GM12878 (cell line): ENCODE data around the gene DCLK2. TPM values are rescaled to one million over a fixed set of nuclear protein-coding genes. Genes with fewer than 3 reads are reported as not detected.
A peak's percentile ranks its signal among the peaks of the same experiment; 100 is the strongest.

Experiments
- ATAC-seq: fragments of 200-7000 bp; cut with Tn5 transposase; 3 replicates; pipeline ENCODE4 v1.9.1; 2020; ENCODE audit warnings: mild to moderate bottlenecking, moderate library complexity
- BruUV-seq: library from RNA; stranded (reverse); fragments of 400-500 nt; replicated peaks from 2 replicates; lab custom pipeline; 2021; lab: Mats Ljungman, UMichigan
- CTCF ChIA-PET: fragments of 300-600 bp; sonication (Branson Sonifier 250); formaldehyde crosslinking; extraction: SDS; loops from one replicate; lab custom pipeline; 2021; ENCODE audit warnings: inconsistent platforms; lab: Yijun Ruan, JAX
- POLR2A ChIA-PET: fragments of 350-600 bp; formaldehyde crosslinking; extraction: SDS; loops from one replicate; lab custom pipeline; 2021; ENCODE audit warnings: inconsistent platforms; lab: Charles Lee
- RAD21 ChIA-PET: fragments of 300-600 bp; sonication (Branson Sonifier 250); formaldehyde crosslinking; loops from one replicate; lab custom pipeline; 2023; ENCODE audit warnings: antibody characterized with exemption; ENCODE audit not compliant: unreplicated experiment; lab: Charles Lee
- SMC1A ChIA-PET: fragments of 300-600 bp; sonication (Branson Sonifier 250); formaldehyde crosslinking; loops from one replicate; lab custom pipeline; 2023; ENCODE audit not compliant: unreplicated experiment, uncharacterized antibody; lab: Charles Lee
- DNase-seq: peaks from one replicate; pipeline ENCODE4 v3.0.0-alpha.2; 2011; ENCODE audit warnings: low read depth, low spot score
- FAIRE-seq: peaks from 3 replicates; lab custom pipeline; 2011; peaks lifted over from hg19 to GRCh38; lab: Jason Lieb, UNC
- H2AFZ ChIP-seq: 2 replicates; pipeline ENCODE4 v1.6.0; 2011; ENCODE audit warnings: low read depth, low read length, control low read depth; ENCODE audit not compliant: control insufficient read depth
- H3K27ac ChIP-seq: 2 replicates; pipeline ENCODE4 v1.5.1; 2011; ENCODE audit warnings: control low read depth; ENCODE audit not compliant: control insufficient read depth, insufficient read depth
- H3K27me3 ChIP-seq, 2 experiments: replicated peaks in 1 of 2; 2 replicates each; pipeline versions ENCODE4 v1.6.0 to v1.6.1; 2011; ENCODE audit warnings: low read length in 1 of 2; ENCODE audit not compliant: control insufficient read depth in 2 of 2, insufficient read depth in 2 of 2
- H3K36me3 ChIP-seq, 2 experiments: 2 replicates each; pipeline ENCODE4 v1.5.1; 2011; ENCODE audit warnings: low read length in 1 of 2; ENCODE audit not compliant: control insufficient read depth in 2 of 2, insufficient read depth in 2 of 2
- H3K4me1 ChIP-seq: 2 replicates; pipeline ENCODE4 v1.6.1; 2011; ENCODE audit warnings: mild to moderate bottlenecking, low read length, moderate library complexity, mixed read lengths; ENCODE audit not compliant: control insufficient read depth, insufficient read depth
- H3K4me2 ChIP-seq: 2 replicates; pipeline ENCODE4 v1.6.0; 2011; ENCODE audit warnings: control low read depth; ENCODE audit not compliant: control insufficient read depth, insufficient read depth
- H3K4me3 ChIP-seq: fragments of 200-600 bp; sonication (generic); 2 replicates; pipeline ENCODE4 v1.5.1; 2016
- H3K79me2 ChIP-seq: 2 replicates; pipeline ENCODE4 v1.6.0; 2011; ENCODE audit warnings: low read length; ENCODE audit not compliant: control insufficient read depth, insufficient read depth
- H3K9ac ChIP-seq: 2 replicates; pipeline ENCODE4 v1.8.0; 2011; ENCODE audit warnings: low read length, control low read depth, mixed read lengths; ENCODE audit not compliant: control insufficient read depth, insufficient read depth
- H3K9me3 ChIP-seq: replicated peaks from 3 replicates; pipeline ENCODE4 v1.5.1; 2011; ENCODE audit warnings: mild to moderate bottlenecking, low read length; ENCODE audit not compliant: control insufficient read depth, insufficient read depth
- H4K20me1 ChIP-seq: 2 replicates; pipeline ENCODE4 v1.6.0; 2011; ENCODE audit not compliant: control insufficient read depth, insufficient read depth
- E2F4 ChIP-seq: IDR thresholded peaks from 2 replicates; pipeline ENCODE4 v1.6.1; 2012; ENCODE audit warnings: low read depth, low read length, improper control_type of control experiment
- FOS ChIP-seq: IDR thresholded peaks from 3 replicates; pipeline ENCODE4 v1.6.1; 2011; ENCODE audit warnings: borderline replicate concordance; ENCODE audit not compliant: insufficient read length; ENCODE audit errors: extremely low read depth
- GATAD2B ChIP-seq: fragments of 450-650 bp; conservative IDR thresholded peaks from 2 replicates; pipeline ENCODE4 v1.6.1; 2017; ENCODE audit warnings: low read depth, mild to moderate bottlenecking, moderate library complexity
- KLF5 ChIP-seq: fragments of 450-650 bp; IDR thresholded peaks from 2 replicates; pipeline ENCODE4 v1.6.1; 2014; ENCODE audit warnings: mild to moderate bottlenecking; ENCODE audit not compliant: partially characterized antibody
- MTA3 ChIP-seq: IDR thresholded peaks from 2 replicates; pipeline ENCODE4 v1.6.1; 2012; ENCODE audit warnings: low read length, inconsistent platforms, borderline replicate concordance
- PKNOX1 ChIP-seq: fragments of 450-650 bp; IDR thresholded peaks from 2 replicates; pipeline ENCODE4 v1.6.1; 2016; ENCODE audit warnings: mild to moderate bottlenecking
- RBBP5 ChIP-seq: fragments of 200-600 bp; sonication (generic); conservative IDR thresholded peaks from 2 replicates; pipeline ENCODE4 v1.6.1; 2016
- SREBF2 ChIP-seq: IDR thresholded peaks from 2 replicates; pipeline ENCODE4 v1.6.1; 2012; ENCODE audit warnings: mild to moderate bottlenecking, low read length
- SRF ChIP-seq, 2 experiments: IDR thresholded peaks; 2 replicates each; pipeline ENCODE4 v1.6.1; 2011; ENCODE audit warnings: low read depth in 2 of 2, low read length in 2 of 2, mild to moderate bottlenecking in 1 of 2, moderate library complexity in 1 of 2
- TCF7 ChIP-seq: IDR thresholded peaks from 2 replicates; pipeline ENCODE4 v1.6.1; 2014; ENCODE audit warnings: antibody characterized with exemption, borderline replicate concordance
- ZNF217 ChIP-seq: fragments of 450-650 bp; IDR thresholded peaks from 2 replicates; pipeline ENCODE4 v1.6.1; 2017; ENCODE audit warnings: antibody characterized with exemption, mild to moderate bottlenecking
- ZSCAN29 ChIP-seq: fragments of 450-650 bp; IDR thresholded peaks from 2 replicates; pipeline ENCODE4 v1.6.1; 2017; ENCODE audit warnings: mild to moderate bottlenecking, moderate library complexity
- WGBS: methylation state at CpG from one replicate; pipeline ENCODE4 v1.1.6; 2016; ENCODE audit warnings: low lambda C conversion rate; ENCODE audit not compliant: insufficient replicate concordance, insufficient coverage; ENCODE audit errors: missing lambda C conversion rate; 5-methylcytosine and 5-hydroxymethylcytosine counted together
- in situ Hi-C: fragments of 300-500 bp; cut with MboI; formaldehyde crosslinking; loops from 9 replicates; pipeline ENCODE4 v1.14.3; 2018; ENCODE audit warnings: mixed read lengths
- intact Hi-C: fragments of 100-400 bp; cut with micrococcal nuclease; formaldehyde crosslinking; loops from one replicate; pipeline ENCODE4 v1.14.2; 2022; ENCODE audit not compliant: unreplicated experiment
- polyA plus RNA-seq, 11 experiments: library from polyadenylated mRNA; depleted of rRNA in 4 of 11; unstranded in 6 of 11; stranded (reverse) in 5 of 11; fragments of >200 nt; fragmentation: Nextera tagmentation in 4 of 11; fragmentation: Illumina TruSeq in 1 of 11; extraction: Ambion mirVana in 4 of 11; extraction: Trizol in 1 of 11; gene quantifications; 1 replicate in 1 of 11; 2 replicates in 10 of 11; pipeline versions ENCODE4 v1.2.1 to v1.2.3, GENCODE V29; 2011 to 2016; ENCODE audit warnings: inconsistent platforms in 2 of 11, missing spikeins in 2 of 11, low read depth in 1 of 11
- total RNA-seq, 4 experiments: library from RNA; depleted of rRNA in 3 of 4; stranded (reverse); fragments of >200 nt in 3 of 4; fragmentation: Illumina TruSeq in 1 of 4; extraction: Trizol in 1 of 4; gene quantifications; 2 replicates each; pipeline versions ENCODE4 v1.2.1 to v1.2.3, GENCODE V29; 2013 to 2021
- TF ChIP-seq, protein P1 (sequence below): IDR thresholded peaks from 2 replicates; pipeline ENCODE4 v1.6.1; 2012; ENCODE audit warnings: improper control_type of control experiment, low read depth, low read length; ENCODE audit not compliant: insufficient replicate concordance
- TF ChIP-seq, protein P2 (sequence below): IDR thresholded peaks from 2 replicates; pipeline ENCODE4 v1.6.1; 2011; ENCODE audit warnings: low read depth, low read length, improper control_type of control experiment, borderline replicate concordance
- TF ChIP-seq, protein P3 (sequence below): fragments of 450-650 bp; IDR thresholded peaks from 2 replicates; pipeline ENCODE4 v1.6.1; 2016; ENCODE audit warnings: mild to moderate bottlenecking

Gene DCLK2
- total and polyA plus RNA-seq, 10 of the 15 experiments (the other 5 are each of a cell fraction or from before 2014, with no cell fraction given): not detected

- Histone ChIP-seq H2AFZ (no peak overlapping the region), H3K9me3 (peaks cover 3% of the 10 kb centered on the region; the same call in 2 of the 3 replicates), H3K36me3 (no peaks in the 10 kb centered on the region), H3K27me3 (peaks cover 5 to 15% of the 10 kb centered on the region in 2 experiments; a peak in 3 of 4 replicates), H3K79me2 (no peaks in the 10 kb centered on the region), H3K27ac (no peak overlapping the region), H3K4me3 (no peak overlapping the region), H4K20me1 (no peaks in the 10 kb centered on the region), H3K4me2 (no peak overlapping the region), H3K4me1 (peaks cover 4% of the 10 kb centered on the region), H3K9ac (no peak overlapping the region)
- 0% methylated on average over 1 of the region's 1 CpG for WGBS
- ChIA-PET POLR2A (no interaction called here), CTCF (interaction anchor here (1.1 to 1.4 kb wide), 2 partner anchors 10 to 161 kb away, joined by 3 read pairs; no protein-coding TSS in a partner anchor), RAD21 (no interaction called here), SMC1A (no interaction called here)
- FAIRE-seq (peak; percentile 81), ATAC-seq (peak; percentile 78), DNase-seq (peak; percentile 28)
- in situ Hi-C loops: no loop called here
- intact Hi-C loops: no loop called here
- no TSS peak for BruUV-seq
- TF ChIP-seq ZSCAN29 (no peak), SRF (IDR thresholded peaks at IDR 0.05; ENCODE audit: low read depth in 2 of 2, low read length in 2 of 2) (no peak), TCF7 (peak; percentile 61; the same call in 1 of the 2 replicates), KLF5 (no peak), MTA3 (peak; percentile 71; the same call in 1 of the 2 replicates), E2F4 (no peak), RBBP5 (no peak), ZNF217 (no peak), PKNOX1 (no peak), GATAD2B (no peak), FOS (no peak), SREBF2 (no peak)
- TF ChIP-seq, protein P1, sequence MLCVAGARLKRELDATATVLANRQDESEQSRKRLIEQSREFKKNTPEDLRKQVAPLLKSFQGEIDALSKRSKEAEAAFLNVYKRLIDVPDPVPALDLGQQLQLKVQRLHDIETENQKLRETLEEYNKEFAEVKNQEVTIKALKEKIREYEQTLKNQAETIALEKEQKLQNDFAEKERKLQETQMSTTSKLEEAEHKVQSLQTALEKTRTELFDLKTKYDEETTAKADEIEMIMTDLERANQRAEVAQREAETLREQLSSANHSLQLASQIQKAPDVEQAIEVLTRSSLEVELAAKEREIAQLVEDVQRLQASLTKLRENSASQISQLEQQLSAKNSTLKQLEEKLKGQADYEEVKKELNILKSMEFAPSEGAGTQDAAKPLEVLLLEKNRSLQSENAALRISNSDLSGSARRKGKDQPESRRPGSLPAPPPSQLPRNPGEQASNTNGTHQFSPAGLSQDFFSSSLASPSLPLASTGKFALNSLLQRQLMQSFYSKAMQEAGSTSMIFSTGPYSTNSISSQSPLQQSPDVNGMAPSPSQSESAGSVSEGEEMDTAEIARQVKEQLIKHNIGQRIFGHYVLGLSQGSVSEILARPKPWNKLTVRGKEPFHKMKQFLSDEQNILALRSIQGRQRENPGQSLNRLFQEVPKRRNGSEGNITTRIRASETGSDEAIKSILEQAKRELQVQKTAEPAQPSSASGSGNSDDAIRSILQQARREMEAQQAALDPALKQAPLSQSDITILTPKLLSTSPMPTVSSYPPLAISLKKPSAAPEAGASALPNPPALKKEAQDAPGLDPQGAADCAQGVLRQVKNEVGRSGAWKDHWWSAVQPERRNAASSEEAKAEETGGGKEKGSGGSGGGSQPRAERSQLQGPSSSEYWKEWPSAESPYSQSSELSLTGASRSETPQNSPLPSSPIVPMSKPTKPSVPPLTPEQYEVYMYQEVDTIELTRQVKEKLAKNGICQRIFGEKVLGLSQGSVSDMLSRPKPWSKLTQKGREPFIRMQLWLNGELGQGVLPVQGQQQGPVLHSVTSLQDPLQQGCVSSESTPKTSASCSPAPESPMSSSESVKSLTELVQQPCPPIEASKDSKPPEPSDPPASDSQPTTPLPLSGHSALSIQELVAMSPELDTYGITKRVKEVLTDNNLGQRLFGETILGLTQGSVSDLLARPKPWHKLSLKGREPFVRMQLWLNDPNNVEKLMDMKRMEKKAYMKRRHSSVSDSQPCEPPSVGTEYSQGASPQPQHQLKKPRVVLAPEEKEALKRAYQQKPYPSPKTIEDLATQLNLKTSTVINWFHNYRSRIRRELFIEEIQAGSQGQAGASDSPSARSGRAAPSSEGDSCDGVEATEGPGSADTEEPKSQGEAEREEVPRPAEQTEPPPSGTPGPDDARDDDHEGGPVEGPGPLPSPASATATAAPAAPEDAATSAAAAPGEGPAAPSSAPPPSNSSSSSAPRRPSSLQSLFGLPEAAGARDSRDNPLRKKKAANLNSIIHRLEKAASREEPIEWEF: no peak
- TF ChIP-seq, protein P2, sequence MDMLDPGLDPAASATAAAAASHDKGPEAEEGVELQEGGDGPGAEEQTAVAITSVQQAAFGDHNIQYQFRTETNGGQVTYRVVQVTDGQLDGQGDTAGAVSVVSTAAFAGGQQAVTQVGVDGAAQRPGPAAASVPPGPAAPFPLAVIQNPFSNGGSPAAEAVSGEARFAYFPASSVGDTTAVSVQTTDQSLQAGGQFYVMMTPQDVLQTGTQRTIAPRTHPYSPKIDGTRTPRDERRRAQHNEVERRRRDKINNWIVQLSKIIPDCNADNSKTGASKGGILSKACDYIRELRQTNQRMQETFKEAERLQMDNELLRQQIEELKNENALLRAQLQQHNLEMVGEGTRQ: no peak
- TF ChIP-seq, protein P3, sequence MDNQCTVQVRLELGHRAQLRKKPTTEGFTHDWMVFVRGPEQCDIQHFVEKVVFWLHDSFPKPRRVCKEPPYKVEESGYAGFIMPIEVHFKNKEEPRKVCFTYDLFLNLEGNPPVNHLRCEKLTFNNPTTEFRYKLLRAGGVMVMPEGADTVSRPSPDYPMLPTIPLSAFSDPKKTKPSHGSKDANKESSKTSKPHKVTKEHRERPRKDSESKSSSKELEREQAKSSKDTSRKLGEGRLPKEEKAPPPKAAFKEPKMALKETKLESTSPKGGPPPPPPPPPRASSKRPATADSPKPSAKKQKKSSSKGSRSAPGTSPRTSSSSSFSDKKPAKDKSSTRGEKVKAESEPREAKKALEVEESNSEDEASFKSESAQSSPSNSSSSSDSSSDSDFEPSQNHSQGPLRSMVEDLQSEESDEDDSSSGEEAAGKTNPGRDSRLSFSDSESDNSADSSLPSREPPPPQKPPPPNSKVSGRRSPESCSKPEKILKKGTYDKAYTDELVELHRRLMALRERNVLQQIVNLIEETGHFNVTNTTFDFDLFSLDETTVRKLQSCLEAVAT: no peak
Observed at GRCh38 chr4:150082241-150082640, 4.0 kb downstream of the DCLK2 start.
